HG02623 (cell line): ENCODE measurements around the gene FGG.

Experiments
- ATAC-seq: cut with Tn5 transposase; IDR thresholded peaks from one replicate; pipeline ENCODE4 v1.9.1; 2021; ENCODE audit warnings: moderate library complexity; ENCODE audit not compliant: unreplicated experiment

FGG gene

DNA sequence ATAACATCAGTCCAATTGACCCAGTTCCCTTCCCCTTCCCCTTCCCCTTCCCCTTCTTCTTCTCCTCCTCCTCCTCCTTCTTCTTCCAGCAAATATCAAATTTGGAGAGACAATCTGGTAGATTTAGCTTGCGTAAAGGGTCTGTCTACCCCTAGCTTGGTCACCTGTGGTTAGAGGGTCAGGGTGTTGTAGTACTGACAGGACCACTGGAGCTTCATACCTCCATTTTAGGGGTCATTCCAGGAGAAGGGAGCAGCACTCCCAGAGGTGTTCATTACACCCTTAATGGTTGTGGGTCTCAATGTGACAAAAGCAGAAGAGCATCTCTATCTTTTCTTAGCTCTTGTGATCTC is 53.3 kb downstream of the FGG start:
- no peak for ATAC-seq
